ENCODE measurements around the gene CDC25A. TPM values are rescaled to one million over a fixed set of nuclear protein-coding genes. Genes with fewer than 3 reads are reported as not detected.

Gene CDC25A
- total and polyA plus RNA-seq, 2 experiments from 2014 or later: 17.7 to 126 TPM

- Histone ChIP-seq H3K4me3 (no peak overlapping the region), H3K9me2 (ENCODE audit: insufficient read depth) (no peaks in the 10 kb centered on the region), H3K4me1 (ENCODE audit: insufficient read depth) (no peaks in the 10 kb centered on the region; the same call in 1 of the 2 replicates), H3K79me2 (replicated peaks; ENCODE audit: insufficient read depth) (no peaks in the 10 kb centered on the region), H3K36me3 (ENCODE audit: insufficient read depth) (peaks cover 47% of the 10 kb centered on the region), H2AFZ (no peak overlapping the region), H3K27ac (ENCODE audit: low read depth) (no peak overlapping the region; the same call in 1 of the 2 replicates), H3K4me2 (no peak overlapping the region), H3F3A (replicated peaks; ENCODE audit: low read depth) (peaks cover 36% of the 10 kb centered on the region), H4K20me1 (replicated peaks; ENCODE audit: insufficient read depth) (peaks cover 7% of the 10 kb centered on the region), H3K27me3 (ENCODE audit: insufficient read depth) (no peaks in the 10 kb centered on the region)
- Mint-ChIP-seq H3K9me3 (no peaks in the 10 kb centered on the region), H3K36me3 (ENCODE audit: low read depth) (peaks cover 66% of the 10 kb centered on the region), H3K4me3 (no peak overlapping the region), H3K4me1 (peaks cover 15% of the 10 kb centered on the region; the same call in 2 of the 3 replicates), H3K27ac (peak overlapping the region; percentile 81), H3K27me3 (ENCODE audit: insufficient read depth, low read depth, poor library complexity) (peaks cover 9% of the 10 kb centered on the region)
- TF ChIP-seq JUNB (IDR thresholded peaks at IDR 0.05; ENCODE audit: unreplicated experiment): no peak
- TF ChIP-seq EZH2phosphoT487 (IDR thresholded peaks at IDR 0.05; ENCODE audit: unreplicated experiment): no peak
- no peak for TF ChIP-seq ZNF331 (CRISPR knock-in tag; IDR thresholded peaks at IDR 0.05; ENCODE audit: low read depth)
- no peak for TF ChIP-seq REST (IDR thresholded peaks at IDR 0.05; ENCODE audit: unreplicated experiment)
- no peak for TF ChIP-seq EZH2 (IDR thresholded peaks at IDR 0.05; ENCODE audit: low read depth, unreplicated experiment)
- no peak for TF ChIP-seq CREB1 (CRISPR knock-in tag; IDR thresholded peaks at IDR 0.05; ENCODE audit: low read depth)
- TF ChIP-seq POLR2AphosphoS5 (IDR thresholded peaks at IDR 0.05; ENCODE audit: low read depth): no peak
- peak; percentile 84 to 98 for TF ChIP-seq CTCF (conservative IDR thresholded peaks at IDR 0.05; ENCODE audit: low read depth in 2 of 2)
- ATAC-seq (peak; percentile 71), DNase-seq (ENCODE audit: low spot score) (peak; percentile 87)
Measured at GRCh38 chr3:48157950-48158376, 30.3 kb downstream of the CDC25A start.

- Mint-ChIP-seq H3K27ac (peak overlapping the region; percentile 81), H3K27me3 (ENCODE audit: insufficient read depth, low read depth, poor library complexity) (peaks cover 9% of the 10 kb centered on the region), H3K4me1 (peaks cover 15% of the 10 kb centered on the region; the same call in 2 of the 3 replicates), H3K9me3 (no peaks in the 10 kb centered on the region), H3K36me3 (ENCODE audit: low read depth) (peaks cover 60% of the 10 kb centered on the region), H3K4me3 (no peak overlapping the region; the same call in 2 of the 3 replicates)
- Histone ChIP-seq H2AFZ (no peak overlapping the region), H3K4me3 (no peak overlapping the region), H3K36me3 (ENCODE audit: insufficient read depth) (peaks cover 42% of the 10 kb centered on the region), H3K4me2 (no peak overlapping the region), H3F3A (replicated peaks; ENCODE audit: low read depth) (peaks cover 36% of the 10 kb centered on the region), H3K27ac (ENCODE audit: low read depth) (peak overlapping the region; percentile 84), H3K27me3 (ENCODE audit: insufficient read depth) (no peaks in the 10 kb centered on the region), H3K79me2 (replicated peaks; ENCODE audit: insufficient read depth) (no peaks in the 10 kb centered on the region), H3K4me1 (ENCODE audit: insufficient read depth) (no peaks in the 10 kb centered on the region; the same call in 1 of the 2 replicates), H4K20me1 (replicated peaks; ENCODE audit: insufficient read depth) (peaks cover 7% of the 10 kb centered on the region), H3K9me2 (ENCODE audit: insufficient read depth) (no peaks in the 10 kb centered on the region)
- DNase-seq (ENCODE audit: low spot score): no peak
- no peak for ATAC-seq
- no peak for TF ChIP-seq POLR2AphosphoS5 (IDR thresholded peaks at IDR 0.05; ENCODE audit: low read depth)
- no peak for TF ChIP-seq ETS1 (IDR thresholded peaks at IDR 0.05)
- TF ChIP-seq REST (IDR thresholded peaks at IDR 0.05; ENCODE audit: unreplicated experiment): no peak
- TF ChIP-seq ZNF331 (CRISPR knock-in tag; IDR thresholded peaks at IDR 0.05; ENCODE audit: low read depth): no peak
Measured at GRCh38 chr3:48157202-48157840, 30.9 kb downstream of the CDC25A start.

Measured in GM23338 (cell line).